Omental fat pad (tissue), 4 donors: ENCODE measurements around the gene CLTCL1. TPM values are rescaled to one million over a fixed set of nuclear protein-coding genes. Genes with fewer than 3 reads are reported as not detected.

ENCODE experiments used
- ATAC-seq: fragments of 150-250 bp; one replicate; pipeline ENCODE4 v1.9.1; 2016; ENCODE audit warnings: mild to moderate bottlenecking, moderate library complexity; ENCODE audit not compliant: low FRiP score
- DNase-seq: peaks from one replicate; pipeline ENCODE4 v3.0.0-alpha.2; 2019; ENCODE audit warnings: low spot score
- total RNA-seq, 4 donors: library from RNA; depleted of rRNA; stranded (reverse); fragments of >200 nt; gene quantifications; one replicate each; pipeline ENCODE4 v1.1.0, GENCODE V29; 2016
- TF ChIP-seq, protein P1 (sequence below), 3 donors: fragments of 450-650 bp; IDR thresholded peaks; one replicate each; pipeline ENCODE4 v1.5.1; 2016 to 2017; ENCODE audit warnings: antibody characterized with exemption in 3 of 3, mild to moderate bottlenecking in 3 of 3, moderate library complexity in 2 of 3

The CLTCL1 gene
- total RNA-seq, 4 donors from 2014 or later: 5.0 to 14.3 (median 5.9) TPM

DNA sequence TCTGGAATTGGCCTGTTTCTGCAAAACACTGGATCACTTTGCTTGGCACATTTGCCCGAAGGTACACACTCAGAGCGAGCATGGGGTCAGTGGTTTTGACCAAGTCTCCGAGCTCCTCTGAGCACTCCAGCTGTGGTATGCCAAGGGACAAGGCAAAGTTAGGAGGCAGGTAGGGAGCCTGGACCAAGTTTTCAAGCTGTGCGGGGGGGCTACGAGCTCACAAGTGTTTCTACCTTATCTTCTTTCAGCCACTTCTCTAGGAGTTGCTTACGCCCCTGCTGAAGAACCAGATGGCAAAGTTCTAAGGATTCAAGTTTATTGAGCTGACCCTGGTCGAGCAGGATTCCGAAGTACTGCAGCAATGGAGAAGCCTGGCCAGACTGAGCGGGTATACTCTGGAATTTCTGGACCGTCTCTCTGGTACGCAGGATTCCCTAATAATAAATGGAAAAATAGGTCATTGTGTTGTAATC is 58.3 kb downstream of the CLTCL1 start:
- DNase-seq (no peak), ATAC-seq (no peak)
- TF ChIP-seq, protein P1, sequence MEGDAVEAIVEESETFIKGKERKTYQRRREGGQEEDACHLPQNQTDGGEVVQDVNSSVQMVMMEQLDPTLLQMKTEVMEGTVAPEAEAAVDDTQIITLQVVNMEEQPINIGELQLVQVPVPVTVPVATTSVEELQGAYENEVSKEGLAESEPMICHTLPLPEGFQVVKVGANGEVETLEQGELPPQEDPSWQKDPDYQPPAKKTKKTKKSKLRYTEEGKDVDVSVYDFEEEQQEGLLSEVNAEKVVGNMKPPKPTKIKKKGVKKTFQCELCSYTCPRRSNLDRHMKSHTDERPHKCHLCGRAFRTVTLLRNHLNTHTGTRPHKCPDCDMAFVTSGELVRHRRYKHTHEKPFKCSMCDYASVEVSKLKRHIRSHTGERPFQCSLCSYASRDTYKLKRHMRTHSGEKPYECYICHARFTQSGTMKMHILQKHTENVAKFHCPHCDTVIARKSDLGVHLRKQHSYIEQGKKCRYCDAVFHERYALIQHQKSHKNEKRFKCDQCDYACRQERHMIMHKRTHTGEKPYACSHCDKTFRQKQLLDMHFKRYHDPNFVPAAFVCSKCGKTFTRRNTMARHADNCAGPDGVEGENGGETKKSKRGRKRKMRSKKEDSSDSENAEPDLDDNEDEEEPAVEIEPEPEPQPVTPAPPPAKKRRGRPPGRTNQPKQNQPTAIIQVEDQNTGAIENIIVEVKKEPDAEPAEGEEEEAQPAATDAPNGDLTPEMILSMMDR (IDR thresholded peaks at IDR 0.05): no peak

DNA sequence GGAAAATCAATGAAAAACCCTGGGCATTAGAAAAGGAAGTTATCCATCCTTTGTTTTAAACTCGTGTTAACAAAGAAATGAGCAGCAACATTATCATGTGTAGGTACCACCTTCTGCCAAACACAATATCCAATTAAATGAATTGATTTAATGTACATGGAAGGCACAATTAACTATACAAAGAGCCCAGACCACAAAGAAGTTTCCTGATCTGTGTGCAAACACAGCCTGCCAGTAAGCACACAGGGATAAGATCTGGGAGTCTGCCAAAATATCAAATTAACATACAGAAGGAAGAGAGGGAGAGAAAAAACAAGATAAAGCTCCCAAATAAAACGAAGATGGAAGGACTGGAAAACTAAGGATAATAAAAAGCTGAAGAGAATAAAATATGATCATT is 58.9 kb downstream of the CLTCL1 start:
- ATAC-seq (no peak), DNase-seq (no peak)
- TF ChIP-seq, protein P1 (IDR thresholded peaks at IDR 0.05): no peak

DNA sequence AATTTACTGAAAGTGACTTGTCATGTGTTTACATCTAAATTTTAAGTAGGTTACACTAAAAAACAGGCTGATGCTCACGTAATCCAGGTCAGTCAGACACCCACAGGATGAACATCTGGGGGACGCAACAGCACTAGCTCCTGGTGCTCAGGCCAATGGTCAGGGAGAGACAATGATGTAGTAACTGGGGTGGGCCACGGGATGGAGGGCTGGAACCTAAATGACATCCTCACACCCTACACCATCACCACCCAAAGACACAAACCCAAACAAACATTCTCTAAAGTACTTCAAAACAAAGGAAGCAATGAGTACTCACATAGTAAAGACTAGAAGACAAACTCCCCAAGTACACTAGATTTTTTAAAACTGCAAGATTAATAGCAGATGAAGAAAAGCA is 59.5 kb downstream of the CLTCL1 start:
- no peak for DNase-seq
- ATAC-seq: no peak
- TF ChIP-seq, protein P1 (IDR thresholded peaks at IDR 0.05): no peak

DNA sequence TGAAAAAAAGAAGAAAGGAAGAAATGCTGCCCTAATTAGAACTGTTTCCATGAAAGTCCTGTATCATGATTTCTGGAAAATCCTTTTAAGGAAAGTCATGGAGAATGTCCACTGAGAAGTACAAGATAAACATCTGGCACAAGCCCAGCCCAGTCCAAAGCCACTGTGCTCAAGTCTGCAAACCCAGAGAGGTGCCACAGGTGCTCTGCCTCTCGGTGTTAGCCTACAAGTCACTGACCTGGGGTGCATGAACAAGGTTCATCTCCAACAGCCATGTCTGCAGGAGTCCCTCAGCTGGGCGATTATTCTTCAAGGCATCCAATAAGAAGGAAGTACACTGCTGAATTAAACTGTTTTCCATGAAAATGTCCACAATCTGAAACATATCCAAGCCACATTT is 61.9 kb downstream of the CLTCL1 start:
- TF ChIP-seq, protein P1 (IDR thresholded peaks at IDR 0.05): no peak

DNA sequence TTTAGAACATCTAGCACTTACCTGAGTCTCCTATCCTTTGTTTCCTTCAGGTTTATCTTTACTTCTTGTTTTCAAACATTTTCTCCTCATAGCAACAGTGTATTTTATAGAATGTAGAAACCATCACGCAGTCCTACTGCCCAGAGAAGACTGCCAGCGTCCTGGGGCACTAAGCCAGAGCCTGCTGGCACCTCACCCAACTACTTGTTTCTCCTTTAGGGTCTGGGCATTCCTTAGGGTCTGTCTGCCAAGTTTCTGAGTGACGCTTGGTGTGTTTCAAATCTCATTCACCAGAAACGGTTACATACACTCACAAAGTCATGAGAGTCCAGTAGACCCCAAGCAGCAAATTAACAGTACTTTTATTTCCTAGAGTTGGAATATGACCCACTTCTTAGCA is 63.3 kb downstream of the CLTCL1 start:
- TF ChIP-seq, protein P1 (IDR thresholded peaks at IDR 0.05): no peak
- DNase-seq (no peak), ATAC-seq (no peak)

More for the DNA sequence above, 61.9 kb downstream of the CLTCL1 start:
- DNase-seq (no peak), ATAC-seq (no peak)

DNA sequence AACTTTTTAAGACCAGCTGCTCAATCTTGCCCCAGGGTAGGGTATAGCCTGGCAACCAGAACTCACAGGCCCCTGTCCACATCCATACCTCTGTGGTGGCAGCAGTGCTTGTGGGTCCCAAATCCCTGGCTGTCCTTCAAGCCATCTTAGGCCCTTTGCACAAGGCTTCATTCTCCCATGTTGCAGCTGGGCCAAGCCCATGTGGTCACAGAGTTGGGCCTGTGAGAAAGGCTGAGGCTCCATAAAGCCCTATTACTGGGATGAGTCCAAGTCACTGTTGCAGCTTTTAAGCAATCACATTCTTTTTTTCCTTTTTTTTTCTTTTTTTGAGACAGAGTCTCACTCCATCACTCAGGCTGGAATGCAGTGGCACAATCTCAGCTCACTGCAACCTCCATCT is 65.1 kb downstream of the CLTCL1 start:
- no peak for DNase-seq
- TF ChIP-seq, protein P1 (IDR thresholded peaks at IDR 0.05): no peak
- ATAC-seq: no peak

DNA sequence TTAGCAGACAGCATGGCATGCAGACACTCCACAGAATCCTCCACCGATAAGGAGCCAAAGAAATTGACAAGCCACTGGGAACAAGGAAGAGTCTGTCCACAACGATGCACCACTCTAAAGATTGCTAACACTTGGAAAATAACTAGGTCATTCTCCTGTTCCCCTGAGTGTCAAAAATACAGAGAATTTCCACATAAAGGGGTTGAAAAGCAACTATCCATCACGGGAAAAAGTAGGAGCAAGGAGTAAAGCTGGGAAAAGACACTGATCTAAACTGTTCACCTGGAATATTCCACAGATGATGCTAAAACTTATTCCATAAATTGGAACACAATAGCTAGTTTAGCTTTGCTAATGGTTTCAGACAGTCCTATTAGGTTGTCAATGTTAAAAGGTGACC is 66.0 kb downstream of the CLTCL1 start:
- TF ChIP-seq, protein P1 (IDR thresholded peaks at IDR 0.05): no peak
- DNase-seq (no peak), ATAC-seq (no peak)
